WTC11 (cell line): Measurements from ENCODE around the gene TM9SF1.

Experiments
- JUN ChIP-seq: sonication (generic); formaldehyde crosslinking; IDR thresholded peaks from 2 replicates; pipeline ENCODE4 v1.8.0; 2023; ENCODE audit warnings: mild to moderate bottlenecking, missing genetic modification reagents
- KAT7 ChIP-seq: sonication (generic); formaldehyde crosslinking; IDR thresholded peaks from 2 replicates; pipeline ENCODE4 v1.8.1; 2023; ENCODE audit warnings: missing genetic modification reagents, mild to moderate bottlenecking, borderline replicate concordance
- NR2C2 ChIP-seq: sonication (generic); formaldehyde crosslinking; IDR thresholded peaks from 2 replicates; pipeline ENCODE4 v1.8.0; 2022; ENCODE audit warnings: mild to moderate bottlenecking, missing genetic modification reagents
- NR3C1 ChIP-seq: sonication (generic); formaldehyde crosslinking; conservative IDR thresholded peaks from 2 replicates; pipeline ENCODE4 v1.8.1; 2023; ENCODE audit warnings: low read depth, mild to moderate bottlenecking, missing genetic modification reagents
- TF ChIP-seq, protein P1 (sequence below): fragments of 200-600 bp; IDR thresholded peaks from 2 replicates; pipeline ENCODE4 v1.8.0; 2022; ENCODE audit warnings: antibody characterized with exemption
- TF ChIP-seq, protein P2 (sequence below): sonication (generic); formaldehyde crosslinking; IDR thresholded peaks from 2 replicates; pipeline ENCODE4 v1.8.1; 2023; ENCODE audit warnings: mild to moderate bottlenecking, missing genetic modification reagents
- TF ChIP-seq, protein P3 (sequence below): sonication (generic); formaldehyde crosslinking; IDR thresholded peaks from 2 replicates; pipeline ENCODE4 v1.8.1; 2023; ENCODE audit warnings: mild to moderate bottlenecking, missing genetic modification reagents, moderate library complexity
- TF ChIP-seq, protein P4 (sequence below): sonication (generic); formaldehyde crosslinking; IDR thresholded peaks from 2 replicates; pipeline ENCODE4 v1.8.1; 2022; ENCODE audit warnings: low read depth, mild to moderate bottlenecking, moderate library complexity, missing genetic modification reagents, borderline replicate concordance

DNA sequence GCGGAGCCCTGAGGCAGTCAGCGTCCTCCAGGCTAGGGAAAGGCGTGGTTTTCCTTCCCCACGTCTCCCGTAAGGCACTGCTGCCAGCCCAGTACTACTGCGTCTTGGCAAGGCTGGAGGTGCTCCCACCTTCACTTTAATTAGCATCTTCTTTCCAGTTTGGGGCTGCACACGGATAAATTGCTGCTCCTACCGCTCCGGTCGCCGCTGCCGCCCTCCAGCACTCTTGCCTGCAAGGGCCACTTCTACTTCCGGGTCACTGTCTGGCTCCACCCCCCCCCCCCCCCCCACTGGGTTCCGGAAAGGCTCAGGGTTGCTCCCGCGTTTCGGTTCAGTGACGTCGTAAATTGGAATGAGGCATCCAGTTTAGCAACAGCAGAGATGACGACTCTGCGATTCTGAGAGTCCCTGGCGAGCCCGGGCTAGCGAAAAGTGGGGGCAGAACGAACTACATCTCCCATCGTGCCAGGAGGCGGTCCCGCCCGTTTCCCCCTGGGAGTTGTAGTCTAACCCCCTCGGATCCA is 36.9 kb upstream of the TM9SF1 start, which contains the start of gene NEDD8:
- TF ChIP-seq, protein P1, sequence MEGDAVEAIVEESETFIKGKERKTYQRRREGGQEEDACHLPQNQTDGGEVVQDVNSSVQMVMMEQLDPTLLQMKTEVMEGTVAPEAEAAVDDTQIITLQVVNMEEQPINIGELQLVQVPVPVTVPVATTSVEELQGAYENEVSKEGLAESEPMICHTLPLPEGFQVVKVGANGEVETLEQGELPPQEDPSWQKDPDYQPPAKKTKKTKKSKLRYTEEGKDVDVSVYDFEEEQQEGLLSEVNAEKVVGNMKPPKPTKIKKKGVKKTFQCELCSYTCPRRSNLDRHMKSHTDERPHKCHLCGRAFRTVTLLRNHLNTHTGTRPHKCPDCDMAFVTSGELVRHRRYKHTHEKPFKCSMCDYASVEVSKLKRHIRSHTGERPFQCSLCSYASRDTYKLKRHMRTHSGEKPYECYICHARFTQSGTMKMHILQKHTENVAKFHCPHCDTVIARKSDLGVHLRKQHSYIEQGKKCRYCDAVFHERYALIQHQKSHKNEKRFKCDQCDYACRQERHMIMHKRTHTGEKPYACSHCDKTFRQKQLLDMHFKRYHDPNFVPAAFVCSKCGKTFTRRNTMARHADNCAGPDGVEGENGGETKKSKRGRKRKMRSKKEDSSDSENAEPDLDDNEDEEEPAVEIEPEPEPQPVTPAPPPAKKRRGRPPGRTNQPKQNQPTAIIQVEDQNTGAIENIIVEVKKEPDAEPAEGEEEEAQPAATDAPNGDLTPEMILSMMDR = no peak
- TF ChIP-seq, protein P2, sequence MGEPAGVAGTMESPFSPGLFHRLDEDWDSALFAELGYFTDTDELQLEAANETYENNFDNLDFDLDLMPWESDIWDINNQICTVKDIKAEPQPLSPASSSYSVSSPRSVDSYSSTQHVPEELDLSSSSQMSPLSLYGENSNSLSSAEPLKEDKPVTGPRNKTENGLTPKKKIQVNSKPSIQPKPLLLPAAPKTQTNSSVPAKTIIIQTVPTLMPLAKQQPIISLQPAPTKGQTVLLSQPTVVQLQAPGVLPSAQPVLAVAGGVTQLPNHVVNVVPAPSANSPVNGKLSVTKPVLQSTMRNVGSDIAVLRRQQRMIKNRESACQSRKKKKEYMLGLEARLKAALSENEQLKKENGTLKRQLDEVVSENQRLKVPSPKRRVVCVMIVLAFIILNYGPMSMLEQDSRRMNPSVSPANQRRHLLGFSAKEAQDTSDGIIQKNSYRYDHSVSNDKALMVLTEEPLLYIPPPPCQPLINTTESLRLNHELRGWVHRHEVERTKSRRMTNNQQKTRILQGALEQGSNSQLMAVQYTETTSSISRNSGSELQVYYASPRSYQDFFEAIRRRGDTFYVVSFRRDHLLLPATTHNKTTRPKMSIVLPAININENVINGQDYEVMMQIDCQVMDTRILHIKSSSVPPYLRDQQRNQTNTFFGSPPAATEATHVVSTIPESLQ (CRISPR knock-in tag) = no peak
- TF ChIP-seq, protein P3, sequence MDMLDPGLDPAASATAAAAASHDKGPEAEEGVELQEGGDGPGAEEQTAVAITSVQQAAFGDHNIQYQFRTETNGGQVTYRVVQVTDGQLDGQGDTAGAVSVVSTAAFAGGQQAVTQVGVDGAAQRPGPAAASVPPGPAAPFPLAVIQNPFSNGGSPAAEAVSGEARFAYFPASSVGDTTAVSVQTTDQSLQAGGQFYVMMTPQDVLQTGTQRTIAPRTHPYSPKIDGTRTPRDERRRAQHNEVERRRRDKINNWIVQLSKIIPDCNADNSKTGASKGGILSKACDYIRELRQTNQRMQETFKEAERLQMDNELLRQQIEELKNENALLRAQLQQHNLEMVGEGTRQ (CRISPR knock-in tag) = peak; percentile 9; the same call in 1 of the 2 replicates
- peak; percentile 85 for TF ChIP-seq NR2C2 (CRISPR knock-in tag)
- TF ChIP-seq NR3C1 (CRISPR knock-in tag) = no peak
- TF ChIP-seq, protein P4, sequence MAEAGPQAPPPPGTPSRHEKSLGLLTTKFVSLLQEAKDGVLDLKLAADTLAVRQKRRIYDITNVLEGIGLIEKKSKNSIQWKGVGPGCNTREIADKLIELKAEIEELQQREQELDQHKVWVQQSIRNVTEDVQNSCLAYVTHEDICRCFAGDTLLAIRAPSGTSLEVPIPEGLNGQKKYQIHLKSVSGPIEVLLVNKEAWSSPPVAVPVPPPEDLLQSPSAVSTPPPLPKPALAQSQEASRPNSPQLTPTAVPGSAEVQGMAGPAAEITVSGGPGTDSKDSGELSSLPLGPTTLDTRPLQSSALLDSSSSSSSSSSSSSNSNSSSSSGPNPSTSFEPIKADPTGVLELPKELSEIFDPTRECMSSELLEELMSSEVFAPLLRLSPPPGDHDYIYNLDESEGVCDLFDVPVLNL (CRISPR knock-in tag) = no peak
- TF ChIP-seq KAT7 (CRISPR knock-in tag) = no peak
- TF ChIP-seq JUN = no peak
